Inflammatory macrophage (primary cell): Measurements from ENCODE around the gene SRGN.
A peak's percentile ranks its signal among the peaks of the same experiment; 100 is the strongest.
"Not testable (repeated sequence)": the region's sequence is repeated elsewhere in the genome, so short reads cannot be mapped to it uniquely, and the experiment has no call there.

Source experiments
- DNase-seq, 2 donors: peaks; one replicate each; pipeline ENCODE4 v3.0.0-alpha.2; 2020 to 2022
- total RNA-seq, 18 experiments: gene quantifications; one replicate each; lab custom pipeline; 2026; ENCODE audit warnings: mixed read lengths in 6 of 18, inconsistent platforms in 2 of 18; lab: John Stamatoyannopoulos, UW

The SRGN gene, protein sequence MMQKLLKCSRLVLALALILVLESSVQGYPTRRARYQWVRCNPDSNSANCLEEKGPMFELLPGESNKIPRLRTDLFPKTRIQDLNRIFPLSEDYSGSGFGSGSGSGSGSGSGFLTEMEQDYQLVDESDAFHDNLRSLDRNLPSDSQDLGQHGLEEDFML
- 249 to 2,450 (median 1,115) reads per million in 18 experiments for total RNA-seq

DNA sequence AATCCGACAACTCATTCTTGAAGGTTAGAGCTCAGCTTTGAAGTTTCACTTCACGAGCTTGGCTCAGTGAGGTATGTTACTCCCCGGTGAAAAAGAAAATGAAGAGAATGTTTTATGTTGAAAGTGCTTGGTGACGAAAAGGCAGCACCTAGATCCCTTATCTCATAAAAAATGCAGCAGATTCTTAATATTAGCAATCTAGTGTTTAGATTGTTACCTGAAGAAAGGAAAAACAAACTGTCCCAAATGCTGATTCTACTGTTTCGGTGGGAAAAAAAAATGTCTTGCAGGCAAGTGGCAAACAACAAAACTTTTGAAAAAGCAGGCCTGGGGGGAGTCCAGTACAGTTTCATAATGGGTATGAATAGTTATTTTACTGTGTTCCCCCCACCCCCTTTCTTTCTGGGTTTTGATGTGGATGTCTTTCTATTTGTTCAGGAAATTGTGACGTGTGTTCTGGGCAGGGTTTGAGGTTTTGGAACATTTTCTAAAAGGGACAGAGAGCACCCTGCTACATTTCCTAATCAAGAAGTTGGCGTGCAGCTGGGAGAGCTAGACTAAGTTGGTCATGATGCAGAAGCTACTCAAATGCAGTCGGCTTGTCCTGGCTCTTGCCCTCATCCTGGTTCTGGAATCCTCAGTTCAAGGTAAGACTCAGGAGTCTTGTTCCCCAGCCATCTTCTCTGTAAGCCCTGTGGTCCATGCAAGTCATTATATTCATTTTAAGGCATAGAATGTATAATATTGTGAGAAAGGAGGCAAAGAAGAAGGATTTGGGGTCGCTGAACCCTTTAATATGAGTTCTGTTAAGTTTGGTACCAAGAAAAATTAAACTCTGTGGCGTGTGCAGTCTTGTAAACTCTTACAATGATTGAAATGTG lies at the start of gene SRGN:
TSS of gene SRGN (plus strand) at position 514 of the 881 bp plus-strand sequence. CDS start at position 569, 55 bp downstream.
- peak; percentile 92 to 97 for DNase-seq

DNA sequence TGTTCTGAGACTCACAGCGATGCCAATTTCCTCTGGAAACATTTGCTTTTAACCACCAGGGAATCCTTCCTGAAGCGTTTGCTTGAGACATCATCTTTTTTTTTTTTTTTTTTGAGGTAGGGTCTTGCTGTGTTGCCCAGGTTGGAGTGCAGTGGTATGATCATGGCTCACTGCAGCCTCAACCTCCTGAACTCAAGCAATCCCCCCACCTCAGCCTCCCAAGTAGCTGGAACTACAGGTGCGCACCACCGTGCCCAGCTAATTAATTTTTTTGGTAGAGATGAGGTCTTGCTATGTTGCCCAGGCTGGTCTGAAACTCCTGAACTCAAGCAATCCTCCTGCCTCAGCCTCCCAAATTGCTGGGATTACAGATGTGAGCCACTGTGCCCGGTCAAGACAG lies 47.0 kb upstream of the SRGN start:
- not testable (repeated sequence) for DNase-seq

DNA sequence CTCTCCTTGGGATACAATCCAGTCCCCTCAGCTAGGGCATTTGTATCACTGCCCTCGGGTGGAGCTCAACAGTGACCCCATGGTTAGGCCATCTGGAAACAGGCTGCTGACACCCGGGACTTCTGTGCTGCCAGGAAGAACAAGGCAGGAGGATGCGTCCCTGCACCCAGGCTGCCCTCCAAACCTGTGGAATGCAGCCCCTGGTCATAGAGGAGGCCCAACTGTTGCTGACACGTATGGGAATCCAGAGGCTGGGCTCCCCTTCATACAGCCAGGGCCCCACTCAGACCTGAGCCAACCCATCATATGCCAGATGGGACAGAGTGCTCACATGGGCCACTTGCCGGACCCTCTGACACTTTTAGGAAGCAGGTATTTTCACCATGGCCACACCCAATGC lies 45.5 kb upstream of the SRGN start:
- no peak for DNase-seq

DNA sequence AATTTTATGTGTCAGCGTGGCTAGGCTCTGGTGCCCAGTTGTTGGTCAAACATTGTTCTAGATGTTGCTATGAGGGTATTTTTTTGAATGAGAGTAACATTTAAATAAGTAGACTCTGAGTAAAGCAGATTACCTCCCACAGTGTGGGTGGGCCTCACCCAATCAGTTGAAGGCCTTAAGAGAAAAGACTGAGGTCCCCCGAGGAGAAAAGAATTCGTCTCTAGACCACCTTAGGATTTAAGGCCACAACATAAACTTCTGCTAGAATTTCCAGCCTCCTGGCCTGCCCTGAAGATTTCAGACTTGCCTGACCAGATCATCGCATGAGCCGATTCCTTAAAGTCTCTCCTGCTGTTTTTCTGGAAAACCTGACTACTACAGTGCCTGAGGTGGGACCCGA lies 45.1 kb upstream of the SRGN start:
- no peak for DNase-seq

DNA sequence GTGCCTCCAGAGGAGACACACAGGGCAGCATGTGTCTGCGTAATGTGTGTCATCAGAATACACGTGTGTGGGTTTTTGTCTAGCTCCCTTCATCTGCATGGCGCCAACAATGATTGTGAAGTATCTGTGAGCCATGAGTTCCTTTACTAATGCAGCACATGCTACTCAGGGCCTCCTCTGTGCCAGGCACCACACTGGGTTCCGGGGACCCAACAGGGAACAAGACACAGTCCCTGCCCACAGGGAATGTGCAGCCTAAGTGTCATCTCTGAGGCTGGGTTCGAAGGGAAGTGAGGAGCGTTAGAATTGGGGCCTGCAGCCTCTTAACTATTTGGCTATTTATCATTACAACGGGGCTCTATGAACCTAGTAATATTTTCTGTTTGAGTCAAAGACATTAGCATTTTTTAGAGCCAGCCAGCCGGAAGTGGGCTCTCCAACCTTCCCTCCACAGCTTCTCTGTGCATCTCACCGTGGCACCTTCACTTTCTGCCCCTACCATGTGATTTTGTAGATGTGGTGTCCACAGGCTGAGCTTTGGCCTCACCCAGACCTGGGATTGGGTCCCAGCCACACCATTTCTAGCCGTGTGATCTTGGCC lies 43.9 kb upstream of the SRGN start:
- peak; percentile 56 to 64 for DNase-seq

DNA sequence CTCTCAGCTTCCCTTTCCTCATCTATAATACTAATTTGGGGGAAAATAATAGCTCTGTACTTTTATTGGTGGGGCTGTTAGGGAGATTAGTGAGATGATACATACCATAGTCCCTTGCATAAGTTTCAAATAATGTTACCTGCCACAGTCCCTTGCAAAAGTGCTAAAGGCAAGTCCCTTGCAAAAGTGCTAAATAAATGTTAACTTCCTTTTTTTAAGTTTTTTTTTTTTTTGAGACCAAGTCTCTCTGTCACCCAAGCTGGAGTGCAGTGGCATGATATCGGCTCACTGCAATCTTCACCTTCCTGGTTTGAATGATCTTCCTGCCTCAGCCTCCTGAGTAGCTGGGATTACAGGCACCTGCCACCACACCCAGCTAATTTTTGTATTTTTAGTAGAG lies 43.4 kb upstream of the SRGN start:
- peak; percentile 68 to 79 for DNase-seq

DNA sequence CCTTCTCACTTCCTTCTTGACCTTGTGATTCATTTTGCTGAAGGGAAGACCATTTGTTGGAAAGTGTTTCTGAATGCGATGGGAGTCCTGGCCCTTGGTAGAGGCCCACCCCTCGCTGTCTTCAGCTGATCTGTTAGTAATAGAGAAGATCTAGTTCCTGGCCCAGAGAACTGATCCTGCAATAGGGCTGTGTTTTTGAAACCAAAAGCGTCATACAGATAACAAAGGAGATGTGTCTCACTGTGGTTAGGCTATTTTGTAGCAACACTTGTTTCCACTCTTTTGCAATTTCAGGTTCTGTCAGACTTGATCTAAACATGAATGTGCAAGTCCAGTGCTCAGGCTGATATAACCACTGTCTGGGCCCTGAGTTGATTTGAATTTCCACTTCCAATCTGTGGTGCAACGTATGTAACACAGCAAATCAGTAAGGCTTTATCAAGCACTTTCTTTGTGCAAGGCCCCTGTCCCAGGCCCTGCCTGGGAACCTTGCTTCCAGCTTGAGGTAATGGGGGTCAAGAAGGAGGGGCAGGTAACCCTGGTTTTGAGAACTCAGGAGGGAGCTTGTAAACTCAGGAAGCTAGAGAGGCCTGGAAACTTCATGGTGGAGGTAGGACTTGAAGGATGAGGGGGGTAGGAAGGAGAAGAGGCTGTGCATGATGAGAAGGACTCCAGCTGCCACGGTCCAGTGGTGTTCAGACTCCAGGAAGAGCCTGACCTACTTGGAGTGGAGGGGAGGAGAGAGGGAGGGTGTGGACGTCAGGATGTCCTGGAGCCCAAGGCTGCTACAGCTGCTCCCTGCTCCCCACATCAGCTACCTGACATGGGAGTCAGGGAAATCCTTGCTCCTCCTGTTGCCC lies 42.2 kb upstream of the SRGN start:
- peak; percentile 94 to 98 for DNase-seq

DNA sequence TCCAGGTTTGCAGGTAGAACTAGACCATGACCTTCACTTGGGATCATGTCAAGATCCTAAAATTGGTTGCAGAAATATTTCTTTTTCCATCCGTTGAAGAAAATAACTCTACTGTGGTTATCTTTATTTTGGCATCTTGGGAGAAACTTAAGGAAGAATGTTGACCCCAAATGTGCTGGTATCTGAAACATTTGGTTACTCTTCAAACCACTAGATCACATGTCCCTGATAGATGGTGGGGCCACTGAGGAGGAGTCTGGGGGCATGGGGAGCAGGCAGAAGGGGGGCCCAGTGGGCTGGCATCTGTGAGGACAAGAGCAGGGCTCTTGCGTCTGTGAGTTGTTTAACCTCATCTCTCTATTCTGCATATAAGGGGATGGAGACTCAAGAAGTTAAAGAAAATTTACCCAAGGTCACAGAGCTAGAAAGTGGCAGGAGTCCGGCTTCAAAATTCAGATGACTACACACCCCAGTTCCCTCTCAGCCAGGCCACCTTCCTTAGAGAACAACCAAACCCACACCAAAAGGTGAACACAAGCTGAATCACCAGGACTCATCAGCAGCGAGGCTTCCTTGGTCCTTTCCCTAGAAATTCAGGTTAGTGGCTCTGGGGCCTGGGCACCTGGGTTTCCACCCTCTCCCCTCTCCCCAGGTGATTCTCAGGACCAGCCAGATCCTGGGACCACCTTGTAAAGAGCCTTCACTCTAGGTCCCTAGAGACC lies 40.6 kb upstream of the SRGN start:
- DNase-seq: peak; percentile 51 to 81

DNA sequence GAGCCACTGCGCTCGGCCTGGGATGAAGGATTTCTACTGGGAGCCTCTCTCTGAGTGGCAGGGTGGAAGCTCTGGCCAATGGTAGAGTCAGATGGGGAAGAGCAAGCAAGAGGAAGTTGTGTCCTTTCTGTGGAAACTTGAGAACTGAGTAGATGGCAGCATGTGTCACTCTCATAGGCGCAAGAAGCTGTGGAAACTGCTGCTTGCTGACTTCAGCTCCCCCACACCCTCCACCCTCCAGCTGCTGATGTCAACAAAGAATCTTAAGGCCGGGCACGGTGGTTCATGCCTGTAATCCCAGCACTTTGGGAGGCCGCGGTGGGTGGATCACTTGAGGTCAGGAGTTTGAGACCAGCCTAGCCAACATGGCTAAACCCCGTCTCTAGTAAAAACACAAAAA lies 39.8 kb upstream of the SRGN start:
- peak; percentile 96 to 97 for DNase-seq

DNA sequence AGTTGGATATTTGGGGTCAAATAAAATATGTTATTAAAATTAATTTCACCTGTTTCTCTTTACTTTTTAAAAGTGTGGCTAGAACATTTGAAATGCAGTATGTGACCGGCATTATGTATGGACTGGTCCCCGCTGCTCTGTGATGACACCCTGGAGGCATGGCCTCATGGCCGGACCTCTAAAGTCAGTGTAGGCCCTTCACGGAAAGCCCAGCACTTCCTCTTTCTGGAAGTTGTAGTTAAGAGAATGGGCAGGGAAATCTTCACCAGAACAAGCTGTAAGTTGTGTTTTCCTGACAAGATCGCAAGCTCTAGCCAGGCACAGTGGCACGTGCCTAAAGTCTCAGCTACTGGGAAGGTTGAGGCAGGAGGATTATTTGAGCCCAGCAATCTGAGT lies 38.3 kb upstream of the SRGN start:
- DNase-seq: peak; percentile 86 to 89

DNA sequence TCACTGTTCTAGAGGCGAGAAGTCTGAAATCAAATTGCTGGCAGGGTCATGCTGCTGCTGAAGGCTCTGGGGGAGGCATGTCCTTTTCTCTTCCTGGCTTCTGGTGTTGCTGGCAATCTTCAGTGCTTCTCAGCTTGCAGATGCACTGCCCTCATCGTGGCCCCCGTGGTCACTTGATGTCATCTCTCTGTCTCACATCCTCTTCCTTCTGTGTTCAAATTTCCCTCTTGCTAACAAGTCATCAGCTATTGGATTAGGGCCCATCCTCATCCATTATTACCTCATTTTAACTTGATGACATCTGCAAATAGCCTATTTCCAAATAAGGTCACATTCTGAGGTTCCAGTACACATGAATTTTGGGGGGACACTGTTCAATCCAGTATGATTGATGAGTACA lies 36.6 kb upstream of the SRGN start:
- peak; percentile 87 to 91 for DNase-seq

DNA sequence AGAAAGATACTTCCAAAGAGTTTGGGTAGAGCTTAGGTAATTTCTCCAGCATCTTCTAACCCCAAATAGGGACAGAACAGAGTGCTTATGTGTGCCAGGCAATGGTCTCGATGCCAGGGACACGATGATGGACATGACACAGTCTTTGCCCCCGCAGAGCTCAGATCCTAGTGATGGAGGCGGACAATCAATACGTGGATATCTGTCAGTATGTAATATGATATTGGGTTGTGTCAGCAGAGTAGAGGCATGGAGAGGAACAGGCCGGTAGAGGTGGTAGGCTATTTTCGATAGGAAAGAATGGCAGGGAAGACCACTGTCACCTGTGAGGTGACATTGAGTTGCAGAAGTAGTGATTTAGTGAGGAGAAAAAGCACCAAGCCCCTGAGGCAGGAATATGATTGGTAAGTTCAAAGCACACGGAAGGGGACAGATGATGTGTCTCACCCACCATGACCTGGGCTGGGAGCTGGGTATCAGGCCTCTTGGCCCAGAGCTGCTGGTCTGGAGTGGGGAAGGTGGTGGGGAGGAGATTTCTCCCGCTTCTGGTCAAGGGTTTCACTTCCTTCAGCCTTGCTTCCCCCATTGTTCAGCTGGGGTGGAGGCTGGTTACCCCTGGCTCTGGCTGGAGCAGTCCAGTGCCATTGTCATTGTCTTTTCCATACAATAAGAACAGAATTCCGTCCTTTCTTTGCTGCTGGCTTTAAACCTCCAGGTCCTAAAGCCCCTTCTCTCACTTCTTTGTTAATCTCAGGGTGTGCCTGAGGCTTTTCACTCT lies 36.0 kb upstream of the SRGN start:
- peak; percentile 59 to 68 for DNase-seq

DNA sequence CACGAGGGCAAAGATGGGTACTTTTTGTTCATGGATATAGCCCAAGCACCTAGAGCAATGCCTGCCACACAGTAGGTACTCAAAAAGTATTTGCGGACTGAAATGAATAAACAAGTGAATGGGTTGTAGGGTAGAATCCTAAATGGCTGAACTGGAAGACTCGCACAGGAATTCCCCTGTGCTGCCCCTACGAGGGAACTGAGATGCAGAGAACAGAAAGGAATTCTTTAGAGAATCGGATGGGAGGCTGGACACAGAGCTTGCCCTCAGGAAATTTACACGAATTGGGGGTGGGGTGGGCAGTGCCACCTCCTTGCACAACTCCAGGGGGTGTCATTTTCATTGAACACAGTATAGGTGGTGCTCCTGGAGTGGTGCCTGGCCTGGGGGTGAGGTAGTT lies 35.2 kb upstream of the SRGN start:
- no peak for DNase-seq

DNA sequence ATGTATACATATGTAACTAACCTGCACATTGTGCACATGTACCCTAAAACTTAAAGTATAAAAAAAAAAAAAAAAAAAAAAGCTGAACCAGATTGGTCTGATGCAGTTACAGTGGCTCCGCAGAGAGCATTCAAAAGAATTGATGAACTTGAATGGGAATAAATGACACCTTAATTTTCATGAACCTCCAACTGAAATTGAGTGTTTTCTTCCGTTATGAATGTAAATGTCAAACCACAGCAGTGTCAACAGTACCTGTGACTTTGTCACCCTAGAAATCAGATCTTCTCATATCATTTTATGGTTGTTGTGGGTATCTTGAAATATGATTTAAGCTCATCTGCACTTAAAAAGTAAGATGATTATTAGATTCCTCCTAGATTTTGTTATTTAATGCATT lies 32.7 kb upstream of the SRGN start:
- no peak for DNase-seq

DNA sequence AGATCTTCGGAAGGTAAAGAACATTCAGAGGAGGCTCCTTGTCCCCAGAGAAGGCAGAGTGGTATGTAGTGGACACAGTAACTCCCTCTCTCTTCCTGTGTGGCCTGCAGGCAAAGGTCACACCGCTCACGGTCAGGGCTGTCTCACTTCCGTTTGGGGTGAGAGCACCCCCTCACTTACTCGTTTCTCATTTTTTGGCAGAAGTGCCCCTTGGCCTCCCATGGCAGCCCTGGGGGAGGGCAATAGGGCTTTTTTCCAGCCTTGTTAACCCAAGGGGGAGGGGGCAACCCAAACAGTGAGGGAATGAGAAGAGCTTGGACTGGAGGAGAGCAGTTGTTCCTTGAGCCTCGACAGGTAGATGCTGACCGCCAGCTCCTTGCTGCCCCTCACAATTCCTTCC lies 31.8 kb upstream of the SRGN start:
- DNase-seq: peak; percentile 84 to 89

DNA sequence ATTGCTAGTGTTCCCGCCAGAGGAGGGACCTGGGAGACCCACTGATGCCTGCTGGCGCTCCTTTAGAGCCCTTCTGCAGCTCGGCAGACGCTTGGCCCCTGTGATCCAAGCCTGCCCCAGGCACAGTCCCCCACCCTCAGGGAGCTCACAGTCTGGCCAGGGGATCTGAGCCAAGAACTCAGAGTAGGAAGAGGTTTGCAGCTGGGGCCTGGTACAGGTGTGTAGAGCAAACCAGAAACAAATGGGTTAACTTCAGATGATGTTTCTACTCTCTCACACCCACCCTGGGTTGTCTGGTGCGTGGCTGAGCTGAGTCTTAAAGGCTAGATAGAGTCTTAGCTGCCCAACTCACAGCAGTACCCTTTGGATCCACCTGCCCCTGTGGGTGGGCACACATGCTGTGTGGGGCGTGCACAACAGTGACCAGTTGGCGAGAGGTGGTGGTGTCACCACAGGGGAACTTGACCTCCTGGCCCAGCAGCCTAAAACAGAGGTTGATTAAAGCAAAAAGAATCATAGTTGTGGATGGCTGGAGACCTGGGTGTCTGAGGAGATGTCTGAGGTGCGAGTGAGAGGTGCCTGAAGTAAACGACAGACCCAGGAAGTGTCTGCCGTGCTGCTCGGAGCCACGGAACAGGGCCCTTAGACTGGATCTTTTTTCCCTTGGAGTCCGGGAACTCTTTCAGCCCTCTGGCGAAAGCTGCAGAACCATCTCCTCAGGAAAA lies 31.2 kb upstream of the SRGN start:
- peak; percentile 42 to 63 for DNase-seq

DNA sequence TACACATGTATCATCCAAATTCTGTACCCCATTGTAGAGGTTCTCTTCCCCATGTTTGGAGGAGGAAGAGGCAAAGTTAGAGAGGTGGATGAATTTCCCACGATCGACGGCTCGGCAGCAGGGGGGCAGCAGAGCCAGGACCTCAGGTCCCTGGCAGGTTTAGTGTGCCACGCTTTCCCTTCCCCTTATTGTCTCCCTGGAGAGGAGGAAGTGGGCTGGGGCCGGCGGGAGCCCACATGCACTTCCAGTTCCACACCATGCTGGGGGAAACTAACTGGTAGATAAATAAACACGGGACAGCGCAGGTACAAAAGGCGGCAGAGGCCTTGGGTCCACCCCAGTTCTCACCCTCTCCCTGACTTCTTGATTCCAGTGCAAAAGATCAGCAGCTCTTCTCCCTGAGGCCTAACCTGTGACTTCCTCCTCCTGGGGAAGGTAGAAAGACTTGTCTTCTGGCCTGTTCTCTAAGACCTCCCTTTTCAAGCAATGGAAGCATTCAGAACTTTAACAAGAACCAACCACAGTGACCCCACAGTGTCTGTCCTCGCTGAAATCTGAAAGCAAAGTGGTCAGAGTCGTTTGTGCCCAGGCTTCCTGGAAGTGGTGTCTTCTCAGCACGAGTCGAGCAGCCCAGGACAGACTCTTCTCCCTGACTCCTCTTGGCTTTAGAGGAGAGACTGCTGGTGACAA lies 30.5 kb upstream of the SRGN start:
- peak; percentile 60 to 70 for DNase-seq

DNA sequence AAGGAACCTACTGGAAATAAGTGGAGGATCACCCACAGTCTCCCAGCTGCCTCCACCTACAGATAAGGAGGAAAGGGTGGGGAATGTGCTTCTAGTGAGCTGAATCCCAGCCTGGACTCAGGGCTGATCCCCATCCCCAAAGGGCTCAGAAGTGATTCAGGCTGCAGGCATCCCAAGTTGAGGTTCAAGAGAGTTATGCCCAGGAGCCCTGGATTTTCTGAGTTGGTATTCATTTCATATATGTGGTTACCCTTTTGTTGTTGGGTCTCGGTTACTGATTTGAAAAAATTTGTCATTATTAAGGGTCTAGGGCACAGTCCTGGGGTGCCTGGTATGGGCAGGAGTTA lies 30.0 kb upstream of the SRGN start:
- no peak for DNase-seq

DNA sequence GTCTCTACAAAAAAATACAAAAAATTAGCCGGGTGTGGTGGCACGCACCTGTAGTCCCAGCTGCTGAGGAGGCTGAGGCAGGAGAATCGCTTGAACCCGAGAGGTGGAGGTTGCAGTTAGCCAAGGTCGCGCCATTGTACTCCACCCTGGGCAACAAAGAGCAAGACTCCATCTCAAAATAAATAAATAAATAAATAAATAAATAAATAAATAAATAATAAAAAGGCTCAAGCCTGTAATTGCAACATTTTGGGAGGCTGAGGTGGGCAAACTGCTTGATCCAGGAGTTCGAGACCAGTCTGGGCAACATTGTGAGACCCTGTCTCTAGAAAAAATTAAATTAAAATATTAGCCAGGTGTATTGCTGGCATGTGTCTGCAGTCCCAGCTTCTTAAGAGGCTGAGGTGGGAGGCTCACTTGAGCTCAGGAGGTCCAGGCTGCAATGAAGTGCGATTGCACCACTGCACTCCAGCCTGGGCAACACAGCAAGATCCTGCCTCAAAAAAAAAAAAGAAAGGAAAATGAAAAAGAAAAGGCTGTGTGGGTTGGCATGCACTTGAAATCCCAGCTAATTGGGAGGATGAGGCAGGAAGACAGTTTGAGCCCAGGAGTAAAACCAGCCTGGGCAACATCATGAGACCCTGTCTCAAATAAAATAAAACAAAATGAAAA lies 27.6 kb upstream of the SRGN start:
- no peak for DNase-seq
